Gastrocnemius medialis (tissue), 4 donors: ENCODE measurements around the gene SH3BP4. TPM values are rescaled to one million over a fixed set of nuclear protein-coding genes. Genes with fewer than 3 reads are reported as not detected.

Experiments used
- ATAC-seq, 2 donors: fragments of 150-250 bp; one replicate each; pipeline ENCODE4 v1.9.1; 2016
- DNase-seq, 2 donors: peaks; one replicate each; pipeline ENCODE4 v3.0.0-alpha.2; 2019
- H3K27ac ChIP-seq, 4 donors: fragments of 200-600 bp; sonication (generic); 1 replicate in 1 of 4; 2 replicates in 3 of 4; pipeline ENCODE4 v1.5.1; 2016 to 2018; ENCODE audit warnings: mild to moderate bottlenecking in 2 of 4, moderate library complexity in 1 of 4
- H3K27me3 ChIP-seq, 3 donors: fragments of 200-600 bp; sonication (generic) in 2 of 3; 1 replicate in 1 of 3; 2 replicates in 2 of 3; pipeline versions ENCODE4 v1.5.1 to v1.6.0; 2016 to 2019; ENCODE audit warnings: mild to moderate bottlenecking in 1 of 3, moderate library complexity in 1 of 3
- H3K36me3 ChIP-seq, 2 donors: fragments of 200-600 bp; sonication (generic) in 1 of 2; one replicate each; pipeline ENCODE4 v1.5.1; 2017 to 2018
- H3K4me1 ChIP-seq, 2 donors: fragments of 200-600 bp; sonication (generic) in 1 of 2; one replicate each; pipeline ENCODE4 v1.5.1; 2016 to 2017; ENCODE audit warnings: mild to moderate bottlenecking in 2 of 2
- H3K4me3 ChIP-seq, 4 donors: fragments of 200-600 bp; sonication (generic) in 3 of 4; 1 replicate in 1 of 4; 2 replicates in 3 of 4; pipeline ENCODE4 v1.5.1; 2016 to 2019; ENCODE audit warnings: mild to moderate bottlenecking in 2 of 4
- H3K9me3 ChIP-seq, 3 donors: fragments of 200-600 bp; sonication (generic) in 2 of 3; 1 replicate in 1 of 3; 2 replicates in 2 of 3; pipeline ENCODE4 v1.5.1; 2016 to 2019
- POLR2A ChIP-seq, 2 donors: fragments of 450-650 bp; IDR thresholded peaks; one replicate each; pipeline ENCODE4 v1.6.1; 2017; ENCODE audit warnings: antibody characterized with exemption in 2 of 2, mild to moderate bottlenecking in 2 of 2, moderate library complexity in 2 of 2
- in situ Hi-C, 4 donors: fragments of 200-750 bp; cut with MboI; loops; one replicate each; pipeline versions ENCODE4 v1.15.0 to v1.8.0; 2017; ENCODE audit warnings: low sequenced_read_pairs in 4 of 4
- intact Hi-C: fragments of 100-400 bp; cut with DNase I; formaldehyde crosslinking; loops from one replicate; pipeline ENCODE4 v1.15.1; 2023; ENCODE audit warnings: low total_unique reads
- total RNA-seq, 4 donors: library from RNA; depleted of rRNA; stranded (reverse); fragments of >200 nt; gene quantifications; one replicate each; pipeline versions ENCODE4 v1.1.0 to v1.2.3, GENCODE V29; 2016
- TF ChIP-seq, protein P1 (sequence below), 5 experiments: fragments of 450-650 bp in 3 of 5; fragments of 200-600 bp in 2 of 5; sonication (generic) in 2 of 5; IDR thresholded peaks in 4 of 5; conservative IDR thresholded peaks in 1 of 5; 1 replicate in 4 of 5; 2 replicates in 1 of 5; pipeline ENCODE4 v1.5.1; 2016 to 2019; ENCODE audit warnings: antibody characterized with exemption in 5 of 5, mild to moderate bottlenecking in 3 of 5, moderate library complexity in 3 of 5

The SH3BP4 gene
- total RNA-seq, 4 donors from 2014 or later, result 10.2 to 36.9 (median 15.9) TPM

- no peak for ATAC-seq
Observed at GRCh38 chr2:234949762-234950434, 1.9 kb upstream of the SH3BP4 start.

DNA sequence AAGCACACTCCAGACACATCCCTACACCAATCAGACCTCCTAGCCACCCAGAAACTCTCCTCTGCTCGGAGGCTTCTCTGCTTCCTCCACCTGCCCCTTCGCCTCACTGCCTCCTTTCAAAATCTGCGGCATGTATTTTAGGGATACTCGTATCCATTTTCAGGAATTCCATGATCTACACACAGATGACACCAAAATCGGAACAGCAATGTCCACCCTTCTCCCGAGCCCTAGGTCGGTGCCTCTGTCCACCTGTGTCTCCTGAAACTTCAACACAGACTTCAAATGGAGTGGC lies 1.4 kb upstream of the SH3BP4 start:
- TF ChIP-seq POLR2A (IDR thresholded peaks at IDR 0.05), result no peak
- TF ChIP-seq, protein P1, sequence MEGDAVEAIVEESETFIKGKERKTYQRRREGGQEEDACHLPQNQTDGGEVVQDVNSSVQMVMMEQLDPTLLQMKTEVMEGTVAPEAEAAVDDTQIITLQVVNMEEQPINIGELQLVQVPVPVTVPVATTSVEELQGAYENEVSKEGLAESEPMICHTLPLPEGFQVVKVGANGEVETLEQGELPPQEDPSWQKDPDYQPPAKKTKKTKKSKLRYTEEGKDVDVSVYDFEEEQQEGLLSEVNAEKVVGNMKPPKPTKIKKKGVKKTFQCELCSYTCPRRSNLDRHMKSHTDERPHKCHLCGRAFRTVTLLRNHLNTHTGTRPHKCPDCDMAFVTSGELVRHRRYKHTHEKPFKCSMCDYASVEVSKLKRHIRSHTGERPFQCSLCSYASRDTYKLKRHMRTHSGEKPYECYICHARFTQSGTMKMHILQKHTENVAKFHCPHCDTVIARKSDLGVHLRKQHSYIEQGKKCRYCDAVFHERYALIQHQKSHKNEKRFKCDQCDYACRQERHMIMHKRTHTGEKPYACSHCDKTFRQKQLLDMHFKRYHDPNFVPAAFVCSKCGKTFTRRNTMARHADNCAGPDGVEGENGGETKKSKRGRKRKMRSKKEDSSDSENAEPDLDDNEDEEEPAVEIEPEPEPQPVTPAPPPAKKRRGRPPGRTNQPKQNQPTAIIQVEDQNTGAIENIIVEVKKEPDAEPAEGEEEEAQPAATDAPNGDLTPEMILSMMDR (IDR thresholded peaks at IDR 0.05 in 4 of 5, conservative IDR thresholded peaks at IDR 0.05 in 1 of 5), result no peak
- ATAC-seq (no peak), DNase-seq (no peak)
- Histone ChIP-seq H3K4me1 (peaks cover 5 to 15% of the 10 kb centered on the region in 2 donors), H3K27ac (no peak overlapping the region), H3K9me3 (no peaks in the 10 kb centered on the region), H3K36me3 (no peaks in the 10 kb centered on the region), H3K27me3 (peaks cover 0 to 12% (median 0%) of the 10 kb centered on the region in 3 donors), H3K4me3 (no peak overlapping the region)
- intact Hi-C loops, result loop anchor here (5.0 kb wide), 2 partner anchors 57 to 102 kb away; no protein-coding TSS in a partner anchor
- in situ Hi-C loops, result no loop called here

More at GRCh38 chr2:234949762-234950434, 1.9 kb upstream of the SH3BP4 start:
- Histone ChIP-seq H3K4me3 (no peak overlapping the region), H3K36me3 (no peaks in the 10 kb centered on the region), H3K9me3 (no peaks in the 10 kb centered on the region), H3K27me3 (peaks cover 0 to 12% (median 0%) of the 10 kb centered on the region in 3 donors), H3K27ac (no peak overlapping the region), H3K4me1 (peaks cover 5 to 13% of the 10 kb centered on the region in 2 donors)
- intact Hi-C loops, result loop anchor here (5.0 kb wide), 2 partner anchors 57 to 102 kb away; no protein-coding TSS in a partner anchor
- in situ Hi-C loops, result no loop called here
- TF ChIP-seq, protein P1 (IDR thresholded peaks at IDR 0.05 in 4 of 5, conservative IDR thresholded peaks at IDR 0.05 in 1 of 5), result no peak
- no peak for DNase-seq

- intact Hi-C loops, result loop anchor here (5.0 kb wide), 2 partner anchors 56 to 101 kb away; no protein-coding TSS in a partner anchor
- peak; percentile 12 to 34 for ATAC-seq
Observed at GRCh38 chr2:234950730-234951663, 820 bp upstream of the SH3BP4 start.

More at GRCh38 chr2:234950730-234951663, 820 bp upstream of the SH3BP4 start:
- H3K27ac ChIP-seq, result peak overlapping the region; percentile 64 to 74 (median 66)
- in situ Hi-C loops, result no loop called here
- no peaks in the 10 kb centered on the region for H3K36me3 ChIP-seq
- TF ChIP-seq POLR2A (IDR thresholded peaks at IDR 0.05), result no peak
- TF ChIP-seq, protein P1 (IDR thresholded peaks at IDR 0.05 in 4 of 5, conservative IDR thresholded peaks at IDR 0.05 in 1 of 5), result no peak
- H3K4me1 ChIP-seq, result peaks cover 5 to 15% of the 10 kb centered on the region in 2 donors
- no peak for DNase-seq
- H3K27me3 ChIP-seq, result peaks cover 0 to 12% (median 0%) of the 10 kb centered on the region in 3 donors
- H3K9me3 ChIP-seq, result no peaks in the 10 kb centered on the region
- H3K4me3 ChIP-seq, result peak overlapping the region; percentile 62 to 91 (median 72)
